Gastroesophageal sphincter (tissue), 3 donors: ENCODE measurements around the gene TRAPPC1.

Source experiments
- EP300 ChIP-seq: sonication (generic); formaldehyde crosslinking; IDR thresholded peaks from one replicate; pipeline ENCODE4 v1.6.1; 2017; ENCODE audit warnings: antibody characterized with exemption, mild to moderate bottlenecking
- TF ChIP-seq, protein P1 (sequence below), 4 experiments: fragments of 200-600 bp in 2 of 4; fragments of 450-650 bp in 2 of 4; sonication (generic) in 1 of 4; IDR thresholded peaks; one replicate each; pipeline ENCODE4 v1.5.1; 2017 to 2019; ENCODE audit warnings: antibody characterized with exemption in 4 of 4, mild to moderate bottlenecking in 2 of 4, moderate library complexity in 2 of 4

DNA sequence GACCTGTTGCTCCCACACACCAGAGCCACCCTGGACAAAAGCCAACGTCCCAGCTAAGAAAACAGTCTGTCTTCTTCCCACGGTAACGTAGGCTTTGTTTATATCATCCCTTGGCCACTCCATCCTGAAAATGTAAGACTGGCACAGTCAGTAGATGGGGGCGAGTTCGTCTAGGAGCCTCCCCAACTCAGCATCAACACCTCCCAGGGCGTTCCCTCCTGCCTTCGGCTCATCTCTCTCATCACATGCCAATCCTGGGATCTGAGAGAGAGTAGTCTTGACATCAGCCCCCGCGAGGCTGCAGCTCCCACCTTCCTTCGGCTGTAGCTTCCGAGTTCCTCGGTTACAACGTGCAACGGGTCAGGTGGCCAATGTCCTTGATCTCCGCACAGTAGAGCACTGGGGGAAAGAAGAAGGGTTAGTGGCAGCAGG, 16.6 kb downstream of the TRAPPC1 start:
- TF ChIP-seq, protein P1, sequence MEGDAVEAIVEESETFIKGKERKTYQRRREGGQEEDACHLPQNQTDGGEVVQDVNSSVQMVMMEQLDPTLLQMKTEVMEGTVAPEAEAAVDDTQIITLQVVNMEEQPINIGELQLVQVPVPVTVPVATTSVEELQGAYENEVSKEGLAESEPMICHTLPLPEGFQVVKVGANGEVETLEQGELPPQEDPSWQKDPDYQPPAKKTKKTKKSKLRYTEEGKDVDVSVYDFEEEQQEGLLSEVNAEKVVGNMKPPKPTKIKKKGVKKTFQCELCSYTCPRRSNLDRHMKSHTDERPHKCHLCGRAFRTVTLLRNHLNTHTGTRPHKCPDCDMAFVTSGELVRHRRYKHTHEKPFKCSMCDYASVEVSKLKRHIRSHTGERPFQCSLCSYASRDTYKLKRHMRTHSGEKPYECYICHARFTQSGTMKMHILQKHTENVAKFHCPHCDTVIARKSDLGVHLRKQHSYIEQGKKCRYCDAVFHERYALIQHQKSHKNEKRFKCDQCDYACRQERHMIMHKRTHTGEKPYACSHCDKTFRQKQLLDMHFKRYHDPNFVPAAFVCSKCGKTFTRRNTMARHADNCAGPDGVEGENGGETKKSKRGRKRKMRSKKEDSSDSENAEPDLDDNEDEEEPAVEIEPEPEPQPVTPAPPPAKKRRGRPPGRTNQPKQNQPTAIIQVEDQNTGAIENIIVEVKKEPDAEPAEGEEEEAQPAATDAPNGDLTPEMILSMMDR (IDR thresholded peaks at IDR 0.05) = no peak
- TF ChIP-seq EP300 = no peak
